GM21717 (cell line): ENCODE data around the gene PLD1.
A peak's percentile ranks its signal among the peaks of the same experiment; 100 is the strongest.
"Not testable (repeated sequence)": the region's sequence is repeated elsewhere in the genome, so short reads cannot be mapped to it uniquely, and the experiment has no call there.

Experiments used
- ATAC-seq: cut with Tn5 transposase; IDR thresholded peaks from one replicate; pipeline ENCODE4 v1.9.1; 2021; ENCODE audit warnings: mild to moderate bottlenecking, moderate library complexity; ENCODE audit not compliant: unreplicated experiment

PLD1 gene

GRCh38 chr3:171809861-171810628 lies at the start of gene PLD1:
TSS of gene PLD1 (minus strand) at chr3:171810483. CDS start at chr3:171738051, 72,432 bp downstream.
- peak; percentile 61 for ATAC-seq

- ATAC-seq: not testable (repeated sequence)
Measured at GRCh38 chr3:171858770-171859169, 48.5 kb upstream of the PLD1 start.

GRCh38 chr3:171854649-171855305 lies 44.5 kb upstream of the PLD1 start:
- ATAC-seq: no peak

GRCh38 chr3:171851660-171852058 lies 41.4 kb upstream of the PLD1 start:
- no peak for ATAC-seq

- ATAC-seq: no peak
Measured at GRCh38 chr3:171850960-171851659, 40.8 kb upstream of the PLD1 start.

- ATAC-seq: no peak
Measured at GRCh38 chr3:171850320-171850959, 40.2 kb upstream of the PLD1 start.

- ATAC-seq: no peak
Measured at GRCh38 chr3:171849617-171850319, 39.5 kb upstream of the PLD1 start.

- no peak for ATAC-seq
Measured at GRCh38 chr3:171847595-171848259, 37.4 kb upstream of the PLD1 start.

GRCh38 chr3:171847133-171847532 lies 36.9 kb upstream of the PLD1 start:
- no peak for ATAC-seq

- ATAC-seq: peak; percentile 94
Measured at GRCh38 chr3:171846597-171846996, 36.3 kb upstream of the PLD1 start.

GRCh38 chr3:171845481-171846284 lies 35.4 kb upstream of the PLD1 start:
- ATAC-seq: no peak

GRCh38 chr3:171844873-171845272 lies 34.6 kb upstream of the PLD1 start:
- ATAC-seq: no peak

- no peak for ATAC-seq
Measured at GRCh38 chr3:171842864-171843518, 32.7 kb upstream of the PLD1 start, which contains the start of gene TMEM212. TSS of gene TMEM212 (plus strand) at chr3:171843349. CDS start at chr3:171843384, 35 bp downstream.

- no peak for ATAC-seq
Measured at GRCh38 chr3:171841620-171842000, 31.3 kb upstream of the PLD1 start.

GRCh38 chr3:171840811-171841619 lies 30.7 kb upstream of the PLD1 start:
- no peak for ATAC-seq

GRCh38 chr3:171840445-171840810 lies 30.1 kb upstream of the PLD1 start:
- ATAC-seq: no peak

GRCh38 chr3:171839270-171839669 lies 29.0 kb upstream of the PLD1 start:
- ATAC-seq: no peak

GRCh38 chr3:171838218-171838720 lies 28.0 kb upstream of the PLD1 start:
- ATAC-seq: no peak
